Liver (tissue), 9 donors: ENCODE data around the gene CALML3. TPM values are rescaled to one million over a fixed set of nuclear protein-coding genes. Genes with fewer than 3 reads are reported as not detected.

Source experiments
- DNase-seq: peaks from one replicate; pipeline ENCODE4 v3.0.0-alpha.2; 2017; ENCODE audit warnings: low spot score
- H3K27ac ChIP-seq, 2 donors: one replicate each; pipeline ENCODE4 v1.7.0; 2013; ENCODE audit warnings: inconsistent platforms in 2 of 2, low read length in 2 of 2, control low read depth in 1 of 2, low read depth in 1 of 2, mild to moderate bottlenecking in 1 of 2
- H3K27me3 ChIP-seq, 4 donors: one replicate each; pipeline versions ENCODE4 v1.6.1 to v1.7.0; 2013; ENCODE audit warnings: low read length in 3 of 4, inconsistent platforms in 1 of 4, mild to moderate bottlenecking in 1 of 4, moderate library complexity in 1 of 4; ENCODE audit not compliant: control insufficient read depth in 4 of 4, insufficient read depth in 4 of 4
- H3K36me3 ChIP-seq, 4 donors: one replicate each; pipeline versions ENCODE4 v1.6.1 to v1.7.0; 2013; ENCODE audit warnings: low read length in 3 of 4, mild to moderate bottlenecking in 3 of 4, low read depth in 1 of 4, moderate library complexity in 1 of 4; ENCODE audit not compliant: control insufficient read depth in 4 of 4, insufficient read depth in 3 of 4
- H3K4me1 ChIP-seq, 4 donors: one replicate each; pipeline versions ENCODE4 v1.6.1 to v1.7.0; 2013; ENCODE audit warnings: low read length in 3 of 4, mild to moderate bottlenecking in 3 of 4, moderate library complexity in 1 of 4; ENCODE audit not compliant: control insufficient read depth in 4 of 4, insufficient read depth in 4 of 4
- H3K4me3 ChIP-seq, 3 donors: one replicate each; pipeline versions ENCODE4 v1.6.1 to v1.7.0; 2013; ENCODE audit warnings: low read length in 3 of 3, control low read depth in 1 of 3, low read depth in 1 of 3, mild to moderate bottlenecking in 1 of 3
- H3K9ac ChIP-seq, 2 donors: one replicate each; pipeline ENCODE4 v1.7.0; 2013; ENCODE audit warnings: low read length in 2 of 2, mild to moderate bottlenecking in 2 of 2, moderate library complexity in 2 of 2, control low read depth in 1 of 2, low read depth in 1 of 2
- H3K9me3 ChIP-seq, 4 donors: one replicate each; pipeline versions ENCODE4 v1.6.1 to v1.7.0; 2013; ENCODE audit warnings: low read length in 3 of 4; ENCODE audit not compliant: control insufficient read depth in 4 of 4
- ATF3 ChIP-seq: IDR thresholded peaks from 2 replicates; pipeline ENCODE4 v1.6.1; 2016; ENCODE audit warnings: antibody characterized with exemption
- CTCF ChIP-seq: fragments of 150-350 bp; IDR thresholded peaks from 2 replicates; pipeline ENCODE4 v1.5.1; 2017; ENCODE audit warnings: improper control_type of control experiment, low read depth, low read length; ENCODE audit not compliant: missing input control
- EGR1 ChIP-seq, 2 donors: IDR thresholded peaks; 2 replicates each; pipeline ENCODE4 v1.6.1; 2016 to 2018; ENCODE audit warnings: antibody characterized with exemption in 2 of 2, low read depth in 2 of 2
- FOXA1 ChIP-seq: IDR thresholded peaks from 2 replicates; pipeline ENCODE4 v1.6.1; 2016; ENCODE audit warnings: antibody characterized with exemption
- FOXA2 ChIP-seq: IDR thresholded peaks from 2 replicates; pipeline ENCODE4 v1.6.1; 2016; ENCODE audit warnings: antibody characterized with exemption
- GABPA ChIP-seq, 2 donors: IDR thresholded peaks in 1 of 2; conservative IDR thresholded peaks in 1 of 2; 2 replicates each; pipeline ENCODE4 v1.6.1; 2016; ENCODE audit warnings: antibody characterized with exemption in 2 of 2, mild to moderate bottlenecking in 1 of 2, moderate library complexity in 1 of 2
- HNF4A ChIP-seq, 2 donors: conservative IDR thresholded peaks; 2 replicates each; pipeline ENCODE4 v1.6.1; 2016; ENCODE audit warnings: antibody characterized with exemption in 2 of 2, mild to moderate bottlenecking in 2 of 2
- HNF4G ChIP-seq: IDR thresholded peaks from 2 replicates; pipeline ENCODE4 v1.6.1; 2016; ENCODE audit warnings: antibody characterized with exemption
- JUND ChIP-seq, 2 donors: IDR thresholded peaks; 2 replicates each; pipeline ENCODE4 v1.6.1; 2016; ENCODE audit warnings: antibody characterized with exemption in 2 of 2
- MAX ChIP-seq: IDR thresholded peaks from 2 replicates; pipeline ENCODE4 v1.6.1; 2016; ENCODE audit warnings: antibody characterized with exemption
- NR2F2 ChIP-seq: IDR thresholded peaks from 2 replicates; pipeline ENCODE4 v1.6.1; 2016; ENCODE audit warnings: antibody characterized with exemption
- RAD21 ChIP-seq, 2 donors: IDR thresholded peaks; 2 replicates each; pipeline ENCODE4 v1.6.1; 2016; ENCODE audit warnings: antibody characterized with exemption in 2 of 2, mild to moderate bottlenecking in 2 of 2
- REST ChIP-seq: IDR thresholded peaks from 2 replicates; pipeline ENCODE4 v1.6.1; 2016; ENCODE audit warnings: antibody characterized with exemption, mild to moderate bottlenecking
- RXRA ChIP-seq, 2 donors: IDR thresholded peaks; 2 replicates each; pipeline ENCODE4 v1.6.1; 2017 to 2018; ENCODE audit warnings: antibody characterized with exemption in 2 of 2, mild to moderate bottlenecking in 1 of 2
- SP1 ChIP-seq: IDR thresholded peaks from 2 replicates; pipeline ENCODE4 v1.6.1; 2018; ENCODE audit warnings: antibody characterized with exemption, mild to moderate bottlenecking
- TAF1 ChIP-seq: conservative IDR thresholded peaks from 2 replicates; pipeline ENCODE4 v1.6.1; 2016; ENCODE audit warnings: antibody characterized with exemption, mild to moderate bottlenecking
- YY1 ChIP-seq: IDR thresholded peaks from 2 replicates; pipeline ENCODE4 v1.6.1; 2016; ENCODE audit warnings: antibody characterized with exemption, mild to moderate bottlenecking
- ZBTB33 ChIP-seq: IDR thresholded peaks from 2 replicates; pipeline ENCODE4 v1.6.1; 2016; ENCODE audit warnings: antibody characterized with exemption
- WGBS: extraction: QIAGEN DNeasy Blood & Tissue Kit; methylation state at CpG from one replicate; pipeline ENCODE4 v1.1.7; 2013; 5-methylcytosine and 5-hydroxymethylcytosine counted together
- polyA plus RNA-seq, 2 donors: library from polyadenylated mRNA; stranded (reverse) in 1 of 2; unstranded in 1 of 2; fragments of 200-250 nt in 1 of 2; fragments of >200 nt in 1 of 2; fragmentation: Nextera tagmentation in 1 of 2; extraction: Ambion mirVana in 1 of 2; gene quantifications; one replicate each; pipeline versions ENCODE4 v1.2.1 to v1.2.3, GENCODE V29; 2013 to 2015
- total RNA-seq, 2 donors: library from RNA; depleted of rRNA; stranded (reverse); fragments of >200 nt; gene quantifications; one replicate each; pipeline ENCODE4 v1.2.3, GENCODE V29; 2014
- donor health status: healthy.
- donor health status: healthy.
- donor health status: healthy.
- donor health status: healthy.
- donor health status: healthy.

CALML3 gene
- total and polyA plus RNA-seq, 4 donors = not detected

- TF ChIP-seq REST = no peak
These were observed 37.2 kb downstream of the CALML3 start (continued) for GRCh38 chr10:5561704-5562645.

GRCh38 chr10:5563321-5563961 is 38.7 kb downstream of the CALML3 start:
- Histone ChIP-seq H3K4me3 (no peak overlapping the region), H3K9me3 (no peaks in the 10 kb centered on the region), H3K9ac (no peak overlapping the region), H3K4me1 (peaks cover 0 to 2% (median 0%) of the 10 kb centered on the region in 4 donors), H3K27me3 (no peaks in the 10 kb centered on the region), H3K36me3 (no peaks in the 10 kb centered on the region), H3K27ac (no peak overlapping the region)
- DNase-seq = no peak
- TF ChIP-seq MAX (no peak), CTCF (no peak), TAF1 (no peak), REST (no peak), JUND (IDR thresholded peaks at IDR 0.05) (no peak), FOXA1 (no peak), ATF3 (no peak), HNF4A (conservative IDR thresholded peaks at IDR 0.05) (no peak), RAD21 (IDR thresholded peaks at IDR 0.05) (no peak), FOXA2 (no peak), GABPA (IDR thresholded peaks at IDR 0.05 in 1 of 2, conservative IDR thresholded peaks at IDR 0.05 in 1 of 2) (no peak), YY1 (no peak), ZBTB33 (no peak), SP1 (no peak), HNF4G (no peak), NR2F2 (no peak), EGR1 (IDR thresholded peaks at IDR 0.05; ENCODE audit: low read depth in 2 of 2) (no peak), RXRA (IDR thresholded peaks at IDR 0.05) (no peak)
- 84% methylated on average over 21 of the region's 21 CpGs for WGBS
